ENCODE results near the gene CDK10.

Gene CDK10

GRCh38 chr16:89741342-89742014, 55.0 kb downstream of the CDK10 start:
- DNase-seq: peak in 14 of 42 donors; percentile 22 to 57 (median 38)
- intact Hi-C loops (cut with DNase I): no loop called here

GRCh38 chr16:89742948-89743347, 56.5 kb downstream of the CDK10 start:
- intact Hi-C loops (cut with DNase I): no loop called here
- DNase-seq: peak in 18 of 42 donors; percentile 18 to 72 (median 40)

- DNase-seq: peak in 1 of 42 donors; percentile 22
Observed at GRCh38 chr16:89744813-89745212, 58.3 kb downstream of the CDK10 start.

More at GRCh38 chr16:89744813-89745212, 58.3 kb downstream of the CDK10 start:
- intact Hi-C loops (cut with DNase I): no loop called here

Data from head of caudate nucleus (tissue), 42 donors.